Karpas-422 (cell line): Measurements from ENCODE around the gene CDCA7L. TPM values are rescaled to one million over a fixed set of nuclear protein-coding genes. Genes with fewer than 3 reads are reported as not detected.

Experiments used
- DNase-seq: peaks from one replicate; pipeline ENCODE4 v3.0.0-alpha.2; 2015
- H2AFZ ChIP-seq: fragments of 200-600 bp; sonication (generic); 2 replicates; pipeline ENCODE4 v1.6.1; 2014; ENCODE audit warnings: antibody characterized with exemption, low read length, mixed read lengths
- H3K27ac ChIP-seq: fragments of 200-600 bp; sonication (generic); 2 replicates; pipeline ENCODE4 v1.5.1; 2014; ENCODE audit warnings: mild to moderate bottlenecking, low read length, moderate library complexity
- H3K27me3 ChIP-seq: fragments of 200-600 bp; sonication (generic); 2 replicates; pipeline ENCODE4 v1.6.1; 2014; ENCODE audit warnings: low read length, mixed read lengths
- H3K36me3 ChIP-seq: fragments of 200-600 bp; sonication (generic); 2 replicates; pipeline ENCODE4 v1.6.1; 2014; ENCODE audit warnings: low read length, mixed read lengths; ENCODE audit not compliant: insufficient read depth
- H3K4me1 ChIP-seq: fragments of 200-600 bp; sonication (generic); 2 replicates; pipeline ENCODE4 v1.6.1; 2014; ENCODE audit warnings: mild to moderate bottlenecking, low read length, mixed read lengths
- H3K4me2 ChIP-seq: fragments of 200-600 bp; sonication (generic); 2 replicates; pipeline ENCODE4 v1.6.1; 2014; ENCODE audit warnings: low read length, low read depth, mild to moderate bottlenecking; ENCODE audit not compliant: poor library complexity, severe bottlenecking
- H3K4me3 ChIP-seq: fragments of 200-600 bp; sonication (generic); 2 replicates; pipeline ENCODE4 v1.5.1; 2014; ENCODE audit warnings: mild to moderate bottlenecking, antibody characterized with exemption, low read length, mixed read lengths
- H3K79me2 ChIP-seq: fragments of 200-600 bp; sonication (generic); 2 replicates; pipeline ENCODE4 v1.6.1; 2014; ENCODE audit warnings: mild to moderate bottlenecking, low read length, mixed read lengths
- H3K9ac ChIP-seq: fragments of 200-600 bp; sonication (generic); 2 replicates; pipeline ENCODE4 v1.6.0; 2014; ENCODE audit warnings: low read length
- H3K9me2 ChIP-seq: fragments of 200-600 bp; sonication (generic), shearing (Covaris generic); replicated peaks from 2 replicates; pipeline ENCODE4 v1.6.0; 2014; ENCODE audit warnings: mild to moderate bottlenecking, low read length, moderate library complexity; ENCODE audit not compliant: insufficient read depth
- H3K9me3 ChIP-seq: fragments of 300-700, 200-600 bp; sonication (generic); 2 replicates; pipeline ENCODE4 v1.6.1; 2014; ENCODE audit warnings: low read length, mixed read lengths
- H4K20me1 ChIP-seq: fragments of 200-600 bp; sonication (generic); 2 replicates; pipeline ENCODE4 v1.6.1; 2014; ENCODE audit warnings: mild to moderate bottlenecking, antibody characterized with exemption, low read length, low read depth; ENCODE audit not compliant: insufficient read depth
- total RNA-seq: library from RNA; depleted of rRNA; stranded (reverse); fragments of >200 nt; shearing (Covaris generic); gene quantifications from 2 replicates; pipeline ENCODE4 v1.2.3, GENCODE V29; 2014; ENCODE audit warnings: low replicate concordance

Gene CDCA7L
- total RNA-seq, 1 experiment from 2014 or later: 278 TPM

DNA sequence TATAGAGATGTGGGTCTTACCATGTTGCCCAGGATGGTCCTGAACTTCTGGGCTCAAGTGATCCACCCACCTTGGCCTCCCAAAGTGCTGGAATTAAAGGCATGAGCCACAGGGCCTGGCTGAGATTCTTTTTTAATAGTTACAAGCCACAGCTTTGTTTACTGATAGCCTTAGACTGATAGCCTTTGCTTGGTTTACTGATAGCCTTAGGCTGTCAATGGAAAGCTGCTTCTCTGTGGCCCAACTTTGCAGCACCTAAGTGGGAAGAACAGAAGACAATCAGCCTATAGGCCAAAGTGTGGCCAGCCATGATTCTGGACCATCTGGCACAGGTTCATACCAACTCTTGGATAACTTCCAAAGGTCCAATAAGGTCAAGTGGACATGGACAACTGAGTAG is 24.1 kb upstream of the CDCA7L start:
- Histone ChIP-seq H3K4me1 (peaks cover 53% of the 10 kb centered on the region), H3K4me3 (no peak overlapping the region), H3K4me2 (no peak overlapping the region), H3K9ac (no peak overlapping the region), H3K9me3 (no peaks in the 10 kb centered on the region), H3K79me2 (no peaks in the 10 kb centered on the region), H4K20me1 (no peaks in the 10 kb centered on the region), H3K36me3 (no peaks in the 10 kb centered on the region), H2AFZ (no peak overlapping the region), H3K27me3 (no peaks in the 10 kb centered on the region), H3K9me2 (no peaks in the 10 kb centered on the region), H3K27ac (no peak overlapping the region)
- no peak for DNase-seq

GRCh38 chr7:21967598-21968003 is 21.9 kb upstream of the CDCA7L start:
- H4K20me1 ChIP-seq: no peaks in the 10 kb centered on the region
- H2AFZ ChIP-seq: peak overlapping the region; percentile 80; the same call in 1 of the 2 replicates
- no peaks in the 10 kb centered on the region for H3K9me2 ChIP-seq
- H3K9ac ChIP-seq: peak overlapping the region; percentile 55
- no peaks in the 10 kb centered on the region for H3K36me3 ChIP-seq
- H3K27me3 ChIP-seq: no peaks in the 10 kb centered on the region
- no peaks in the 10 kb centered on the region for H3K9me3 ChIP-seq
- peak; percentile 67 for DNase-seq
- H3K4me1 ChIP-seq: peaks cover 73% of the 10 kb centered on the region
- peak overlapping the region; percentile 46; the same call in 1 of the 2 replicates for H3K4me3 ChIP-seq
- peak overlapping the region; percentile 80 for H3K4me2 ChIP-seq
- H3K79me2 ChIP-seq: no peaks in the 10 kb centered on the region
- H3K27ac ChIP-seq: peak overlapping the region; percentile 99

GRCh38 chr7:21966271-21966670 is 20.6 kb upstream of the CDCA7L start:
- DNase-seq: peak; percentile 94
- no peaks in the 10 kb centered on the region for H3K9me3 ChIP-seq
- peak overlapping the region; percentile 99 for H3K27ac ChIP-seq

DNA sequence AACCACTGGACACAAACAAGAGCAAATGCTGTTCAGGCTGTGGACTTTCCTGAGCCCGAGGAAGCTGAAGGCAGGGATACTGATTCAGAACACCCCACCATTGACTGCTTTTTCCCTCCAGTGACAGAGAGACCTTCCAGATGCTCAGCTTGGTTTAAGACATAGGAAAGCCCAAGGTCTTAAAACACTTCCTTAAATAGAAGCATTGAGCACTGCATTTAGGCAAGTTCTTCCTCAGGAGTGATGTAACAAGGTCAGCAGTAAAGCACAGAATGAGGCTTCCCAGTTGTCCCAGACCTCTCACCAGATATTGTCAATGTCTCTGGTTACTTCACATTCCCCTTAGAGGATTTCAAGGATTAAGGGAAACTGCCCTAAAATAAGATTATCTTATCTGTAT is 19.6 kb upstream of the CDCA7L start:
- H2AFZ ChIP-seq: 0 out of 2 replicates have a peak overlapping the region, but pooled peaks have one; percentile 24

More at GRCh38 chr7:21966271-21966670, 20.6 kb upstream of the CDCA7L start:
- Histone ChIP-seq H3K79me2 (no peaks in the 10 kb centered on the region), H2AFZ (0 out of 2 replicates have a peak overlapping the region, but pooled peaks have one; percentile 24), H3K4me3 (peak overlapping the region; percentile 46), H3K4me1 (peaks cover 60% of the 10 kb centered on the region), H3K27me3 (no peaks in the 10 kb centered on the region), H4K20me1 (no peaks in the 10 kb centered on the region), H3K4me2 (peak overlapping the region; percentile 80), H3K9me2 (no peaks in the 10 kb centered on the region), H3K36me3 (no peaks in the 10 kb centered on the region), H3K9ac (peak overlapping the region; percentile 67)

DNA sequence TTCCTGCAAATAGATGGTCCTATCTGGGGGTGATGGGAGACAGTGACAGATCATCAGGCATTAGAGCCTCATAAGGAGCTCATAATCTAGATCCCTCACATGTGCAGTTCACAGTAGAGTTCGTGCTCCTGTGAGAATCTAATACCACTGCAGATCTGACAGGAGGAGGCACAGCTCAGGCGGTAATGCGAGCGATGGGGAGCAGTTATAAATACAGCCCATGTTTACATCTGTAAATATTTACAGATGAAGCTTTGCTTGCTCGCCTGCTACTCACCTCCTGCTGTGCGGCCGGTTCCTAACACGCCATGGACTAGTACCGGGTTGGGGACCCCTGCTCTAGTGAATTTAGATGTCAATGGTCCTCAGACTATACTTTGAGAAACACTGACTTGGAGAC is 17.0 kb upstream of the CDCA7L start:
- Histone ChIP-seq H3K4me2 (no peak overlapping the region), H3K79me2 (no peaks in the 10 kb centered on the region), H3K9me3 (no peaks in the 10 kb centered on the region), H4K20me1 (no peaks in the 10 kb centered on the region), H3K9me2 (no peaks in the 10 kb centered on the region), H3K36me3 (no peaks in the 10 kb centered on the region), H3K27me3 (no peaks in the 10 kb centered on the region), H3K4me3 (no peak overlapping the region), H3K9ac (no peak overlapping the region), H2AFZ (peak overlapping the region; percentile 74; the same call in 1 of the 2 replicates), H3K27ac (peak overlapping the region; percentile 99), H3K4me1 (peaks cover 58% of the 10 kb centered on the region)
- DNase-seq: no peak

More for the DNA sequence above, 19.6 kb upstream of the CDCA7L start:
- Histone ChIP-seq H3K9ac (peak overlapping the region; percentile 67), H3K27ac (peak overlapping the region; percentile 99), H3K4me2 (peak overlapping the region; percentile 80), H3K4me1 (peaks cover 58% of the 10 kb centered on the region), H3K9me3 (no peaks in the 10 kb centered on the region), H3K9me2 (no peaks in the 10 kb centered on the region), H3K36me3 (no peaks in the 10 kb centered on the region), H4K20me1 (no peaks in the 10 kb centered on the region), H3K27me3 (no peaks in the 10 kb centered on the region), H3K79me2 (no peaks in the 10 kb centered on the region), H3K4me3 (peak overlapping the region; percentile 46; the same call in 1 of the 2 replicates)
- DNase-seq: no peak

DNA sequence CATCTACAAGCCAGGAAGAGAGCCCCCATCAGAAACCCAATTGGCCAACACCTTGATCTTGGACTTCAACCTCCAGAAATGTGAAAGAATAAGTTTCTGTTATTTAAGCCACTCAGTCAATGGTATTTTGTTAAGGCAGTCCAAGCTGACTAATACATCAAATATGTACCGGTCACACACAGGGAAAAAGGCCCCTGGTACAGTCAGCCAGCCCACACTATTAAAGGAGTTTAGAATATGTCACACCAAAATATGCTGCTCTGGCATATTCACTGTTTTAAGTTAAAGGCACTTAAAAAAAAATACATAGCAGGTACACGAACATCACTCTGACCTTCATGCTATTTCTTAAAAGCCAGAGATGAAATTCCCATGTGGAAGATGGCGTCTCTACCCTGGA is 15.2 kb upstream of the CDCA7L start:
- H3K27ac ChIP-seq: no peak overlapping the region
- H3K9me3 ChIP-seq: no peaks in the 10 kb centered on the region
- no peaks in the 10 kb centered on the region for H3K9me2 ChIP-seq
- H3K27me3 ChIP-seq: no peaks in the 10 kb centered on the region
- H3K4me1 ChIP-seq: peaks cover 41% of the 10 kb centered on the region
- H4K20me1 ChIP-seq: no peaks in the 10 kb centered on the region
- H2AFZ ChIP-seq: no peak overlapping the region
- no peak overlapping the region for H3K9ac ChIP-seq
- no peaks in the 10 kb centered on the region for H3K36me3 ChIP-seq
- no peak overlapping the region for H3K4me2 ChIP-seq
- no peaks in the 10 kb centered on the region for H3K79me2 ChIP-seq
- no peak for DNase-seq
- H3K4me3 ChIP-seq: no peak overlapping the region

DNA sequence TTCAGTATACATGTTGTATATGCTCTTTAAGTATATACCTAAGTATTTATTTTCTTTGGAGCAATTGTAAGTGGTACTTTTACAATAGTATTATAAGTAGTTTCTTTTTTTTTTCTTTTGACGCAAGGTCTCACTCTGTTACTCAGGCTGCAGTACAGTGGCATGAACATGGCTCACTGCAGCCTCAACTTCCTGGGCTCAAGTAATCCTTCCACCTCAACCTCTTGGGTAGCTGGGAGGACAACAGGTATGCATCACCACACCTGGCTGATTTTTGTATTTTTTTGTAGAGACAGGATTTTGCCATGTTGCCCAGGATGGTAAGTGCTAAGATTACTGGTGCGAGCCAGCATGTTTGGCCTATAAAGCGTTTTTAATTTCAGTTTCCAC is 13.7 kb upstream of the CDCA7L start:
- no peak for DNase-seq
- Histone ChIP-seq H4K20me1 (no peaks in the 10 kb centered on the region), H3K36me3 (no peaks in the 10 kb centered on the region), H3K4me1 (peaks cover 28% of the 10 kb centered on the region), H3K9ac (0 out of 2 replicates have a peak overlapping the region, but pooled peaks have one; percentile 14), H2AFZ (peak overlapping the region; percentile 70; the same call in 1 of the 2 replicates), H3K27ac (0 out of 2 replicates have a peak overlapping the region, but pooled peaks have one; percentile 31), H3K9me2 (no peaks in the 10 kb centered on the region), H3K4me3 (no peak overlapping the region), H3K9me3 (no peaks in the 10 kb centered on the region), H3K4me2 (no peak overlapping the region), H3K27me3 (no peaks in the 10 kb centered on the region), H3K79me2 (no peaks in the 10 kb centered on the region)

- Histone ChIP-seq H3K36me3 (no peaks in the 10 kb centered on the region), H3K4me2 (no peak overlapping the region), H3K9me3 (no peaks in the 10 kb centered on the region), H3K9me2 (no peaks in the 10 kb centered on the region), H4K20me1 (no peaks in the 10 kb centered on the region), H3K79me2 (no peaks in the 10 kb centered on the region), H3K27ac (no peak overlapping the region), H2AFZ (no peak overlapping the region), H3K9ac (no peak overlapping the region), H3K4me3 (no peak overlapping the region), H3K4me1 (peaks cover 10% of the 10 kb centered on the region), H3K27me3 (no peaks in the 10 kb centered on the region)
- DNase-seq: no peak
Observed at GRCh38 chr7:21953781-21954180, 8.1 kb upstream of the CDCA7L start.
